ENCODE data around the gene TRIB2.

Gene TRIB2

GRCh38 chr2:12787891-12788801 lies 71.4 kb downstream of the TRIB2 start:
- no peak for DNase-seq

GRCh38 chr2:12791906-12792305 lies 75.2 kb downstream of the TRIB2 start:
- DNase-seq, result no peak

All from activated naive CD4-positive, alpha-beta T cell treated with anti-CD3 and anti-CD28 coated beads, Interleukin-2, amount 50 U/mL, for 16 hours (primary cell).